ENCODE measurements around the gene CHST15. TPM values are rescaled to one million over a fixed set of nuclear protein-coding genes. Genes with fewer than 3 reads are reported as not detected.

The CHST15 gene
- total and polyA plus RNA-seq, 2 of the 8 experiments (the other 6 are each of a cell fraction or from before 2014, with no cell fraction given) = 8.8 to 9.1 TPM

DNA sequence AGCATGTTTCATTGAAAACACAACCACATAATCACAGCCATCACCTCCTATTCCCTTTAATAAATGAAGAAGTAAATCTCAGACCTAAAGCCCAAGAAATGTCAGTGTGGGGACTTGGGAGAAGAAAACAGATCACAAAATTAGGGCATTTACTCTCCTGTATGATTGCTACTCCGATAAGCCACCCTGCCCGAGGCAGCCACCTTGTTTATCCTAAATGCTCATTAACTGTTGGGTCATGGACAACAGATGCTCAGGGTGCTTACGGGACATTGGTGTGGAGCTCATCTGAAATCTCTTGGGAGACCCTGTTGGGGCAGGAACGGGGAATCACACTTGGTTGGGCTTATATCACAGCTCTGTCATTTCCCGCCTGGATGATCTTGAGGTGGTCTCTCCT, 17.5 kb upstream of the CHST15 start:
- Histone ChIP-seq H2BK5ac (ENCODE audit: low read depth, low read length) (no peak overlapping the region), H3K56ac (replicated peaks; ENCODE audit: insufficient read length, low read depth, low read length) (no peak overlapping the region), H3K4me2 (ENCODE audit: insufficient read depth in 1 of 2, low read depth in 2 of 2, low read length in 2 of 2) (no peak overlapping the region), H3K18ac (ENCODE audit: extremely low read depth, low read length) (no peak overlapping the region), H2BK120ac (replicated peaks; ENCODE audit: low read depth, low read length) (no peak overlapping the region), H3K4me1 (replicated peaks in 1 of 4; ENCODE audit: control insufficient read depth in 3 of 4, insufficient read depth in 4 of 4, low read length in 3 of 4) (no peaks in the 10 kb centered on the region; a peak in 2 of 7 replicates), H3K27ac (ENCODE audit: low read depth, low read length) (no peak overlapping the region), H3K23me2 (ENCODE audit: low read depth, low read length) (peaks cover 2% of the 10 kb centered on the region; the same call in 1 of the 2 replicates), H2AK5ac (ENCODE audit: low read depth, low read length) (no peak overlapping the region), H2AFZ (ENCODE audit: low read length) (no peak overlapping the region), H4K91ac (replicated peaks; ENCODE audit: insufficient read length, low read length) (no peak overlapping the region), H4K8ac (ENCODE audit: extremely low read depth, insufficient read depth, low read length) (no peak overlapping the region), H3K9ac (replicated peaks in 1 of 4; ENCODE audit: extremely low read depth in 1 of 4, low read depth in 3 of 4, low read length in 3 of 4) (no peak overlapping the region; a peak in 1 of 7 replicates), H3K9me3 (ENCODE audit: insufficient read depth in 2 of 2, low read depth in 1 of 2, low read length in 1 of 2) (no peaks in the 10 kb centered on the region), H4K20me1 (replicated peaks in 1 of 2; ENCODE audit: control insufficient read depth in 1 of 2, insufficient read depth in 2 of 2, low read length in 2 of 2) (no peaks in the 10 kb centered on the region), H2BK20ac (ENCODE audit: low read length) (no peak overlapping the region), H3K4me3 (ENCODE audit: extremely low read depth in 1 of 4, insufficient read depth in 2 of 4, low read depth in 3 of 4, low read length in 4 of 4) (no peak overlapping the region), H2BK12ac (ENCODE audit: low read depth, low read length) (no peak overlapping the region), H3K79me1 (ENCODE audit: low read depth, low read length) (no peaks in the 10 kb centered on the region), H3K79me2 (ENCODE audit: control insufficient read depth in 1 of 2, insufficient read depth in 2 of 2, low read length in 2 of 2) (no peaks in the 10 kb centered on the region), H3K14ac (ENCODE audit: insufficient read length) (no peak overlapping the region), H3K23ac (ENCODE audit: insufficient read length) (no peak overlapping the region), H2BK15ac (ENCODE audit: low read length) (no peak overlapping the region), H3K4ac (replicated peaks; ENCODE audit: insufficient read length, low read depth, low read length) (no peak overlapping the region), H3K27me3 (replicated peaks in 1 of 4; ENCODE audit: control insufficient read depth in 3 of 4, extremely low read depth in 1 of 4, insufficient read depth in 3 of 4, low read length in 3 of 4) (peaks cover 0 to 2% (median 0%) of the 10 kb centered on the region in 4 experiments; a peak in 1 of 7 replicates), H3K36me3 (ENCODE audit: control insufficient read depth in 2 of 4, insufficient read depth in 4 of 4, low read length in 3 of 4) (no peaks in the 10 kb centered on the region), H4K5ac (ENCODE audit: insufficient read length, low read depth, low read length) (no peak overlapping the region)
- ChIA-PET POLR2A (ENCODE audit: partially characterized antibody) (no interaction called here), CTCF (ENCODE audit: partially characterized antibody) (interaction anchor here (0.7 kb wide), 1 partner anchor 528 kb away, joined by 3 read pairs; no protein-coding TSS in a partner anchor)
- WGBS, 2 experiments (ENCODE audit: extremely low coverage in 1 of 2, insufficient coverage in 1 of 2, insufficient read length in 1 of 2, insufficient replicate concordance in 2 of 2, low coverage in 1 of 2, low lambda C conversion rate in 2 of 2, missing lambda C conversion rate in 1 of 2) = 89% methylated on average over 5 of the region's 5 CpGs; no CpG with 5 or more reads in 1 of the 2 experiments
- FAIRE-seq = no peak
- DNase-seq (ENCODE audit: low read depth in 1 of 2, low spot score in 2 of 2) = no peak
- TF ChIP-seq BACH1 (IDR thresholded peaks at IDR 0.05; ENCODE audit: low read length) = no peak
- no peak for TF ChIP-seq CBX8 (IDR thresholded peaks at IDR 0.05; ENCODE audit: borderline replicate concordance, low read depth, low read length)
- no peak for TF ChIP-seq KDM5A (IDR thresholded peaks at IDR 0.05; ENCODE audit: low read length)
- no peak for TF ChIP-seq BRCA1 (IDR thresholded peaks at IDR 0.05; ENCODE audit: low read depth, low read length)
